ENCODE measurements around the gene SLC6A15.

Gene SLC6A15

GRCh38 chr12:84811291-84811690 is 101.3 kb downstream of the SLC6A15 start:
- H3K4me1 ChIP-seq (ENCODE audit: insufficient read depth, low read length) = no peaks in the 10 kb centered on the region
- H3K4me3 ChIP-seq (ENCODE audit: low read length) = no peak overlapping the region
- H3K9me3 ChIP-seq (ENCODE audit: low read length) = no peaks in the 10 kb centered on the region
- H3K27me3 ChIP-seq (ENCODE audit: insufficient read depth, low read length) = no peaks in the 10 kb centered on the region
- H2AFZ ChIP-seq (ENCODE audit: low read depth, low read length) = no peak overlapping the region
- no peaks in the 10 kb centered on the region for H3K36me3 ChIP-seq (ENCODE audit: insufficient read depth, low read length)

GRCh38 chr12:84810611-84811010 is 102.0 kb downstream of the SLC6A15 start:
- H3K36me3 ChIP-seq (ENCODE audit: insufficient read depth, low read length) = no peaks in the 10 kb centered on the region
- H2AFZ ChIP-seq (ENCODE audit: low read depth, low read length) = no peak overlapping the region
- no peak overlapping the region for H3K4me3 ChIP-seq (ENCODE audit: low read length)
- no peaks in the 10 kb centered on the region for H3K27me3 ChIP-seq (ENCODE audit: insufficient read depth, low read length)
- H3K4me1 ChIP-seq (ENCODE audit: insufficient read depth, low read length) = peaks cover 4% of the 10 kb centered on the region
- no peaks in the 10 kb centered on the region for H3K9me3 ChIP-seq (ENCODE audit: low read length)

All from neuron (in vitro differentiated cells).